HG03280 (cell line): ENCODE data around the gene TGIF2LY.
"Not testable (repeated sequence)": the region's sequence is repeated elsewhere in the genome, so short reads cannot be mapped to it uniquely, and the experiment has no call there.

Source experiments
- ATAC-seq: cut with Tn5 transposase; IDR thresholded peaks from one replicate; pipeline ENCODE4 v1.9.1; 2021; ENCODE audit warnings: mild to moderate bottlenecking, moderate library complexity; ENCODE audit not compliant: unreplicated experiment

Gene TGIF2LY

GRCh38 chrY:3578767-3579166, at the start of gene TGIF2LY:
TSS of gene TGIF2LY (plus strand) at chrY:3579067. CDS start at chrY:3579245, 178 bp downstream.
- not testable (repeated sequence) for ATAC-seq
